Measurements from ENCODE around the gene GLUL.

Gene GLUL

GRCh38 chr1:182368903-182369302 lies 22.7 kb downstream of the GLUL start:
- H3K9ac ChIP-seq (ENCODE audit: low read depth in 1 of 2, low read length in 2 of 2), result no peak overlapping the region
- H3K27ac ChIP-seq (ENCODE audit: low read depth, low read length), result no peak overlapping the region
- no peak overlapping the region for H3K4me3 ChIP-seq (ENCODE audit: low read depth in 1 of 2, low read length in 2 of 2)
- H3K36me3 ChIP-seq (ENCODE audit: control insufficient read depth in 1 of 2, insufficient read depth in 2 of 2, low read length in 2 of 2), result no peaks in the 10 kb centered on the region
- H3K27me3 ChIP-seq (ENCODE audit: control insufficient read depth in 1 of 2, insufficient read depth in 2 of 2, low read length in 2 of 2), result no peaks in the 10 kb centered on the region
- no peaks in the 10 kb centered on the region for H3K4me1 ChIP-seq (ENCODE audit: control insufficient read depth in 1 of 2, insufficient read depth in 2 of 2, low read length in 2 of 2)
- H3K9me3 ChIP-seq (ENCODE audit: control insufficient read depth in 1 of 2, low read length in 2 of 2), result no peaks in the 10 kb centered on the region

DNA sequence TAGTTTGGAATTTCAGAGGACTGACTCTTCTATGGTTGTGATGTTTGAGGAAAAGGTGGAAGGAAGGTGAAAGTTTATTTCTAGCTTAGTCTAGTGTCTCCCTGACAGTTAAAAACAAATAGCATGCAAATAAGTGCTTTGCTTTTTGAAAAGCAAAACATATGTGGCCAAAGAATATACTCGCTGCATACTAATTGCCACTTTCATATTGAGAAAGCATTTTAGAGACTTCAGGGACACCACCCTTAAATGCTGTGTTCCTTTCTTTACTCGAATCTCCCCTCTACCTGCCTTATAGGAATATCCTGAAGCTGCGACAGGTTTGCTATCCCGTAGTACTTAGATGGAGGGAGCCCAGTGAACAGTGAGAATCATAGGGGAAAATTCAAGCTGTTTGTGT lies 23.2 kb downstream of the GLUL start:
- H3K4me3 ChIP-seq (ENCODE audit: low read depth in 1 of 2, low read length in 2 of 2), result no peak overlapping the region
- H3K4me1 ChIP-seq (ENCODE audit: control insufficient read depth in 1 of 2, insufficient read depth in 2 of 2, low read length in 2 of 2), result no peaks in the 10 kb centered on the region
- no peaks in the 10 kb centered on the region for H3K36me3 ChIP-seq (ENCODE audit: control insufficient read depth in 1 of 2, insufficient read depth in 2 of 2, low read length in 2 of 2)
- no peak overlapping the region for H3K9ac ChIP-seq (ENCODE audit: low read depth in 1 of 2, low read length in 2 of 2)
- H3K9me3 ChIP-seq (ENCODE audit: control insufficient read depth in 1 of 2, low read length in 2 of 2), result no peaks in the 10 kb centered on the region
- no peak overlapping the region for H3K27ac ChIP-seq (ENCODE audit: low read depth, low read length)
- no peaks in the 10 kb centered on the region for H3K27me3 ChIP-seq (ENCODE audit: control insufficient read depth in 1 of 2, insufficient read depth in 2 of 2, low read length in 2 of 2)

DNA sequence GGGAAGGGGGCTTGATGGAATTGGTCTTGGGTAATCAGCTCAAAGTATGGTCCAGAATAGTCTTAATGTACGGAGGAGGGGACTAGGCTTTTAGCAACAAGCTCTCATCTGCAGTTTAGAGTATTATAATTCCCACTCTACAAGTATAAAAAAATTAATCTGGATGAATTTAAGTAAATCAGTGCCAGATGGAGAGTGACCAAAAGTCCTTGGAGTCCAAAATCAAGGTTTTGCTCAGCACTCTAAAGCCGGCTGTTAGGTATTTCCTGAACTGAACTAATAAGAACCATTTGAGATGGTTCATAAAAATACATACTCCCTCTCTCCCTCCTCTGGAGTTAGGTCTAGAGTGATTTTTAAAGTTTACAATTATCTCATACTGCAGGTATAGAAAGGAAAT lies 23.7 kb downstream of the GLUL start:
- Histone ChIP-seq H3K4me3 (ENCODE audit: low read depth in 1 of 2, low read length in 2 of 2) (no peak overlapping the region), H3K4me1 (ENCODE audit: control insufficient read depth in 1 of 2, insufficient read depth in 2 of 2, low read length in 2 of 2) (no peaks in the 10 kb centered on the region), H3K27me3 (ENCODE audit: control insufficient read depth in 1 of 2, insufficient read depth in 2 of 2, low read length in 2 of 2) (no peaks in the 10 kb centered on the region), H3K9me3 (ENCODE audit: control insufficient read depth in 1 of 2, low read length in 2 of 2) (no peaks in the 10 kb centered on the region), H3K9ac (ENCODE audit: low read depth in 1 of 2, low read length in 2 of 2) (no peak overlapping the region), H3K27ac (ENCODE audit: low read depth, low read length) (no peak overlapping the region), H3K36me3 (ENCODE audit: control insufficient read depth in 1 of 2, insufficient read depth in 2 of 2, low read length in 2 of 2) (no peaks in the 10 kb centered on the region)

GRCh38 chr1:182366596-182366995 lies 25.0 kb downstream of the GLUL start:
- H3K4me1 ChIP-seq (ENCODE audit: control insufficient read depth in 1 of 2, insufficient read depth in 2 of 2, low read length in 2 of 2), result no peaks in the 10 kb centered on the region
- no peak overlapping the region for H3K27ac ChIP-seq (ENCODE audit: low read depth, low read length)
- H3K9me3 ChIP-seq (ENCODE audit: control insufficient read depth in 1 of 2, low read length in 2 of 2), result no peaks in the 10 kb centered on the region
- no peaks in the 10 kb centered on the region for H3K36me3 ChIP-seq (ENCODE audit: control insufficient read depth in 1 of 2, insufficient read depth in 2 of 2, low read length in 2 of 2)
- no peak overlapping the region for H3K9ac ChIP-seq (ENCODE audit: low read depth in 1 of 2, low read length in 2 of 2)
- H3K27me3 ChIP-seq (ENCODE audit: control insufficient read depth in 1 of 2, insufficient read depth in 2 of 2, low read length in 2 of 2), result no peaks in the 10 kb centered on the region
- H3K4me3 ChIP-seq (ENCODE audit: low read depth in 1 of 2, low read length in 2 of 2), result no peak overlapping the region

GRCh38 chr1:182359645-182360044 lies 31.9 kb downstream of the GLUL start:
- Histone ChIP-seq H3K4me1 (ENCODE audit: control insufficient read depth in 1 of 2, insufficient read depth in 2 of 2, low read length in 2 of 2) (no peaks in the 10 kb centered on the region), H3K9ac (ENCODE audit: low read depth in 1 of 2, low read length in 2 of 2) (no peak overlapping the region), H3K27me3 (ENCODE audit: control insufficient read depth in 1 of 2, insufficient read depth in 2 of 2, low read length in 2 of 2) (no peaks in the 10 kb centered on the region), H3K9me3 (ENCODE audit: control insufficient read depth in 1 of 2, low read length in 2 of 2) (no peaks in the 10 kb centered on the region), H3K4me3 (ENCODE audit: low read depth in 1 of 2, low read length in 2 of 2) (no peak overlapping the region), H3K27ac (ENCODE audit: low read depth, low read length) (no peak overlapping the region), H3K36me3 (ENCODE audit: control insufficient read depth in 1 of 2, insufficient read depth in 2 of 2, low read length in 2 of 2) (no peaks in the 10 kb centered on the region)

- Histone ChIP-seq H3K36me3 (ENCODE audit: control insufficient read depth in 1 of 2, insufficient read depth in 2 of 2, low read length in 2 of 2) (no peaks in the 10 kb centered on the region), H3K9me3 (ENCODE audit: control insufficient read depth in 1 of 2, low read length in 2 of 2) (no peaks in the 10 kb centered on the region), H3K27ac (ENCODE audit: low read depth, low read length) (no peak overlapping the region), H3K9ac (ENCODE audit: low read depth in 1 of 2, low read length in 2 of 2) (no peak overlapping the region), H3K4me3 (ENCODE audit: low read depth in 1 of 2, low read length in 2 of 2) (no peak overlapping the region), H3K27me3 (ENCODE audit: control insufficient read depth in 1 of 2, insufficient read depth in 2 of 2, low read length in 2 of 2) (no peaks in the 10 kb centered on the region), H3K4me1 (ENCODE audit: control insufficient read depth in 1 of 2, insufficient read depth in 2 of 2, low read length in 2 of 2) (no peaks in the 10 kb centered on the region)
Observed at GRCh38 chr1:182357913-182358312, 33.7 kb downstream of the GLUL start.

- no peak overlapping the region for H3K27ac ChIP-seq (ENCODE audit: low read depth, low read length)
- no peak overlapping the region for H3K4me3 ChIP-seq (ENCODE audit: low read depth in 1 of 2, low read length in 2 of 2)
- H3K36me3 ChIP-seq (ENCODE audit: control insufficient read depth in 1 of 2, insufficient read depth in 2 of 2, low read length in 2 of 2), result no peaks in the 10 kb centered on the region
- H3K9ac ChIP-seq (ENCODE audit: low read depth in 1 of 2, low read length in 2 of 2), result no peak overlapping the region
- no peaks in the 10 kb centered on the region for H3K9me3 ChIP-seq (ENCODE audit: control insufficient read depth in 1 of 2, low read length in 2 of 2)
- H3K4me1 ChIP-seq (ENCODE audit: control insufficient read depth in 1 of 2, insufficient read depth in 2 of 2, low read length in 2 of 2), result no peaks in the 10 kb centered on the region
- no peaks in the 10 kb centered on the region for H3K27me3 ChIP-seq (ENCODE audit: control insufficient read depth in 1 of 2, insufficient read depth in 2 of 2, low read length in 2 of 2)
Observed at GRCh38 chr1:182357171-182357570, 34.4 kb downstream of the GLUL start.

GRCh38 chr1:182355723-182356098 lies 35.9 kb downstream of the GLUL start:
- H3K9ac ChIP-seq (ENCODE audit: low read depth in 1 of 2, low read length in 2 of 2), result no peak overlapping the region
- no peaks in the 10 kb centered on the region for H3K27me3 ChIP-seq (ENCODE audit: control insufficient read depth in 1 of 2, insufficient read depth in 2 of 2, low read length in 2 of 2)
- H3K36me3 ChIP-seq (ENCODE audit: control insufficient read depth in 1 of 2, insufficient read depth in 2 of 2, low read length in 2 of 2), result no peaks in the 10 kb centered on the region
- no peak overlapping the region for H3K27ac ChIP-seq (ENCODE audit: low read depth, low read length)
- no peaks in the 10 kb centered on the region for H3K4me1 ChIP-seq (ENCODE audit: control insufficient read depth in 1 of 2, insufficient read depth in 2 of 2, low read length in 2 of 2)
- H3K4me3 ChIP-seq (ENCODE audit: low read depth in 1 of 2, low read length in 2 of 2), result no peak overlapping the region
- H3K9me3 ChIP-seq (ENCODE audit: control insufficient read depth in 1 of 2, low read length in 2 of 2), result no peaks in the 10 kb centered on the region

DNA sequence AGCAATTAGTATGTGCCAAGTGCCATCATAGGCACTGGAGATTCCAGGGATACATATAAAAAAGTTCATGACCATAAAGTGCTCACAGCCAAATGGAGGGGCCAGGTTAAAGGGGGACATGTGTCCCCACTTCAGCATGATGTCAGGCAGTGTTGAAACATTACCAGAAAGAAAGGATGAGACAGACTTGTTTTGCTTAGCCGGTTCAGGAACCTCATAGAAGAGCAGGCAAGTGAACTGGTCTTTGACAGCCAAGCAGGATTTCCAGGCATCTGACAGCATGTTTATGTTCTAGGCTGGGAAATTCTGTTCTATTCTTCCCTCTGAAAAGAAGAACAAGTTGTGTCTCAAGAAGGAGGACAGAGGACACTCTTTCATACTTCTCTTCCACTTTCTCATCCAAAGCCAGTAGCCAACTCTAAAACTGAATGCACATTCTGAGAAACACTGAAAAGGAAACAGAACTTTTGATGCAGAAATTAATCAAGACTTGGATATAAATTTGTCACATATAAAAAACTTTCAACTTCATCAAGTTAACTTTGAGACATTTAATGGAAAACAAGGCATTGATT lies 39.7 kb downstream of the GLUL start:
- no peaks in the 10 kb centered on the region for H3K9me3 ChIP-seq (ENCODE audit: control insufficient read depth in 1 of 2, low read length in 2 of 2)
- no peak overlapping the region for H3K27ac ChIP-seq (ENCODE audit: low read depth, low read length)
- no peaks in the 10 kb centered on the region for H3K36me3 ChIP-seq (ENCODE audit: control insufficient read depth in 1 of 2, insufficient read depth in 2 of 2, low read length in 2 of 2)
- no peak overlapping the region for H3K4me3 ChIP-seq (ENCODE audit: low read depth in 1 of 2, low read length in 2 of 2)
- H3K4me1 ChIP-seq (ENCODE audit: control insufficient read depth in 1 of 2, insufficient read depth in 2 of 2, low read length in 2 of 2), result no peaks in the 10 kb centered on the region
- H3K27me3 ChIP-seq (ENCODE audit: control insufficient read depth in 1 of 2, insufficient read depth in 2 of 2, low read length in 2 of 2), result no peaks in the 10 kb centered on the region
- no peak overlapping the region for H3K9ac ChIP-seq (ENCODE audit: low read depth in 1 of 2, low read length in 2 of 2)

DNA sequence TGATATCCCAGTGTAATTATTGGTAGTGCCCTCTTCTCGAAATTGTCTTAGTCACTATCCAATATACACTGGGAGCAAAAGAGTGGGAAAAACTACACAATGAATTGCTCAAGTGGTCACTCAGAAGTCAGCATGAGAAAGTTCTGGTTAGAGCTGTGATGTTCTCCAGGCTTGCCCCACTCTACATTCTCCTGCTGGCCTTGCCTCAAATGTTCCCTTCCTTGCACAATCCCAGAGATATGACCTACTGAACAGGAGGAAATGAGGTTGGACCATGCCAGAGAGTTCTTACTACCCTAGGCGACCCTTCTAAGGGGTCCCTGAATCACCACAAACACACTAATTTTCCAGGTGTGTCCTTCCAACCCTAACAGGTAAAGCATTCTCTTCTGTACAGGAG lies 40.8 kb downstream of the GLUL start:
- H3K4me3 ChIP-seq (ENCODE audit: low read depth in 1 of 2, low read length in 2 of 2), result no peak overlapping the region
- no peaks in the 10 kb centered on the region for H3K36me3 ChIP-seq (ENCODE audit: control insufficient read depth in 1 of 2, insufficient read depth in 2 of 2, low read length in 2 of 2)
- no peaks in the 10 kb centered on the region for H3K4me1 ChIP-seq (ENCODE audit: control insufficient read depth in 1 of 2, insufficient read depth in 2 of 2, low read length in 2 of 2)
- H3K9ac ChIP-seq (ENCODE audit: low read depth in 1 of 2, low read length in 2 of 2), result no peak overlapping the region
- no peaks in the 10 kb centered on the region for H3K27me3 ChIP-seq (ENCODE audit: control insufficient read depth in 1 of 2, insufficient read depth in 2 of 2, low read length in 2 of 2)
- no peaks in the 10 kb centered on the region for H3K9me3 ChIP-seq (ENCODE audit: control insufficient read depth in 1 of 2, low read length in 2 of 2)
- no peak overlapping the region for H3K27ac ChIP-seq (ENCODE audit: low read depth, low read length)

Data from duodenal mucosa (tissue), 2 donors.